SK-N-MC (cell line): ENCODE data around the gene LDOC1.
"Not testable (repeated sequence)": the region's sequence is repeated elsewhere in the genome, so short reads cannot be mapped to it uniquely, and the experiment has no call there.

ENCODE experiments used
- DNase-seq: peaks from one replicate; pipeline ENCODE4 v3.0.0-alpha.2; 2011; ENCODE audit warnings: low read depth, low spot score
- H3K27ac ChIP-seq: fragments of 200-600 bp; sonication (generic); 2 replicates; pipeline ENCODE4 v1.5.1; 2016; ENCODE audit warnings: mixed run types
- H3K36me3 ChIP-seq: fragments of 200-600 bp; sonication (generic); 2 replicates; pipeline ENCODE4 v1.6.1; 2017; ENCODE audit warnings: antibody characterized with exemption, low read length, mixed read lengths; ENCODE audit not compliant: insufficient read depth
- H3K4me3 ChIP-seq: fragments of 200-600 bp; sonication (generic); 2 replicates; pipeline ENCODE4 v1.5.1; 2016
- H3K9ac ChIP-seq: fragments of 200-600 bp; sonication (generic); 2 replicates; pipeline ENCODE4 v1.8.0; 2017; ENCODE audit warnings: mixed run types, mixed read lengths; ENCODE audit not compliant: insufficient read length
- H3K9me3 ChIP-seq: fragments of 200-600 bp; sonication (generic); 2 replicates; pipeline ENCODE4 v1.6.1; 2017; ENCODE audit warnings: low read depth, mild to moderate bottlenecking, antibody characterized with exemption, low read length, moderate library complexity, mixed read lengths
- EZH2 ChIP-seq: fragments of 200-600 bp; sonication (generic); IDR thresholded peaks from one replicate; pipeline ENCODE4 v1.6.1; 2017; ENCODE audit warnings: antibody characterized with exemption
- FOXP2 ChIP-seq: optimal IDR thresholded peaks from 2 replicates; pipeline ENCODE3; 2011; ENCODE audit warnings: mild to moderate bottlenecking, moderate library complexity; ENCODE audit not compliant: insufficient read depth; ENCODE audit errors: extremely low read length, control extremely low read depth
- POLR2AphosphoS5 ChIP-seq: IDR thresholded peaks from 2 replicates; pipeline ENCODE4 v1.6.1; 2012; ENCODE audit warnings: mild to moderate bottlenecking, low read depth, low read length, borderline replicate concordance

LDOC1 gene

DNA sequence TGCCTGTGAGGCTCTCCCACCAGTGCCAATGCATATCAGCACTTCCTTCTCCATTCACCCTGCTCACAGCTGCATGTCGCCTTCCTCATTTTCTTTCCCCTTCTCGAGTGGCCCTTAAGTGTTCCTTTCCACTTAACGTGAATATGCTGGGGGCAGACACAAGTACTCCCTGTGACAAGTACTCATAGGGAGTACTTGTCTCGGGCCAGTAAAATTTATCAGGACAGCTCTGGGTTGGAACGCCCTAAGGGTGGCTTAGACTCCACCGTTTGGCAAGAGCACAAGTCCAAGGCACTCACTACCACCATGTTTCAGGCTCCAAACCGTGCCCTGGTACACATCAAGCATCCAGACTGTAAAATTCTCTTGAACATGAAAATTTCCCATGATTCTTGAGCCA lies 3.9 kb upstream of the LDOC1 start:
- Histone ChIP-seq H3K36me3 (no peaks in the 10 kb centered on the region), H3K27ac (no peak overlapping the region), H3K4me3 (no peak overlapping the region), H3K9ac (no peak overlapping the region), H3K9me3 (no peaks in the 10 kb centered on the region)
- DNase-seq, result no peak
- TF ChIP-seq FOXP2 (no peak), EZH2 (no peak), POLR2AphosphoS5 (no peak)

DNA sequence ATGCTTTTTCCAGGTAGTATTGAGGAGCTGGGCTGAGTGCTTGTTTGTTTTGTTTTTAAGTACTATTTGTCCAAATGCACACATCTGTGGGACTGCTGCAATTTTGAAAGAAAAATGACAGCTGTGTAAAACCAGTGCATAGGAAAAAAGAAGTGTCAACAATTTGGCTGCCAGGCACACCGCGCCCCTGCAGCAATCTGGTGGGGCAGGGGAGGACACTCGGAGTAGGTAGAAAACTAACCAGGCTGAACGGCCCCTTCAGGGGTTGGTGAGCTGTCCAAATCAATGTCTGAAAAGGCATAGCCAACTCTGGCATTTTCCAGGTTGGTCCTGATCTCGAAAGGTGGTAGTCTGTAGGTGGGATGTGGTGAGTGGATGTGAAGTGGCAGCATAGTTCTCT lies 1.1 kb downstream of the LDOC1 start:
- H3K4me3 ChIP-seq, result no peak overlapping the region
- no peaks in the 10 kb centered on the region for H3K9me3 ChIP-seq
- H3K9ac ChIP-seq, result no peak overlapping the region
- DNase-seq, result no peak
- no peak overlapping the region for H3K27ac ChIP-seq
- H3K36me3 ChIP-seq, result no peaks in the 10 kb centered on the region
- TF ChIP-seq EZH2, result no peak
- TF ChIP-seq FOXP2, result no peak
- TF ChIP-seq POLR2AphosphoS5, result no peak

DNA sequence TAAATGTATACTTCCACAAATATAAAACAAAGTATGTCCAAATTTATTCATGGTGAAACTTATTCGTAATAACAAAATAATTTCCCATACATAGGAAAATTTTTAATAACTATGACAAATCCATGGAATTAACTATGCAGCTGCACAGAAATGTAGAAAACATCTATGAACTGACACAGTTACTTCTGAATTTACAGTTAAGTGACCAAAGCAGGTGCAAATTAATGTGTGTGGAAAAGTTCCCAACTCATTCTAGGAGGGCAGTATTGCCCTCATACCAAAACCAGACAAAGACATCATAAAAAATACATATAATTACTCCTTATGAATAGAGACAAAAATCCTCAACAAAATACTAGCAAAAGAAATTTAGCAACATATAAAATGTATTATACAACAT lies 12.5 kb downstream of the LDOC1 start:
- Histone ChIP-seq H3K36me3 (no peaks in the 10 kb centered on the region), H3K27ac (no peak overlapping the region), H3K9ac (no peak overlapping the region), H3K9me3 (no peaks in the 10 kb centered on the region), H3K4me3 (no peak overlapping the region)
- no peak for DNase-seq
- TF ChIP-seq POLR2AphosphoS5, result no peak
- no peak for TF ChIP-seq EZH2
- no peak for TF ChIP-seq FOXP2

DNA sequence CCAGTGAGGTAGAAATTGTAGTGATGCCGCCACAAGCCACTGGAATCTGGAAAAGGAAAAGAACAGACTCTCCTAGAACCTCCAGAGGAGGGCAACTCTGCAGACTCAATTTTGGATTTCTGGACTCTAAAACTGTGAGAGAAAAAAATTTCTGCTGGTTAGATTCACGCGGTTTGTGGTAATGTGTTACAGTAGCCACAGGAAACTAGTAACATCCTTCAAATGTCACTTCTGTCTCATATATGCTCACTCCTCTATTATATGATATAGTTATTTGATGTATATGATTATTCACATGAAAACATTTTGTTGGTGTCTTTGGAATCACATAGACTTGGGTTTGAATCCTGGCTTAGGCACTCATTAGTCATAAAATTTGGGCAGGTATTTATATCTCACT lies 18.8 kb downstream of the LDOC1 start:
- no peak overlapping the region for H3K9ac ChIP-seq
- H3K4me3 ChIP-seq, result no peak overlapping the region
- no peaks in the 10 kb centered on the region for H3K36me3 ChIP-seq
- no peak for DNase-seq
- no peaks in the 10 kb centered on the region for H3K9me3 ChIP-seq
- TF ChIP-seq FOXP2, result no peak
- no peak for TF ChIP-seq EZH2
- TF ChIP-seq POLR2AphosphoS5, result no peak
- no peak overlapping the region for H3K27ac ChIP-seq

DNA sequence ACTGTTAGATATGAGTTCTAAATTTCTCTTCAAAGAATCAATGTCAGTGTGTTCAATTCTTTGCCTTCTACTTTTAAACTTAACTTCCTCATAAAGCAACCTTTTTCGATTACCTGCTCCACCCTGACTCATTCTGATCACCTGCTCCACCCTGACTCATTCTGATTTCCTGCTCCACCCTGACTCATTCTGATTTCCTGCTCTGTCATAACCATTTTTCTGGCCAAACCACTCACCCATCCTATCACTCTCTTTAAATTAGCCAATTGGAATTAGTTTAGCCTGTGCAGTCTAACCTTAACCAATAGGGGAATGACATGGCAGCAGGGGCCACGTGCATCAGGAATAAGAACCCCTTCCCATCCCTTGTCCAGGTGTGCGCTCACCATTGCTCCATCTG lies 21.7 kb downstream of the LDOC1 start:
- not testable (repeated sequence) for H3K27ac ChIP-seq, H3K4me3 ChIP-seq, DNase-seq, H3K9me3 ChIP-seq, H3K36me3 ChIP-seq, H3K9ac ChIP-seq

DNA sequence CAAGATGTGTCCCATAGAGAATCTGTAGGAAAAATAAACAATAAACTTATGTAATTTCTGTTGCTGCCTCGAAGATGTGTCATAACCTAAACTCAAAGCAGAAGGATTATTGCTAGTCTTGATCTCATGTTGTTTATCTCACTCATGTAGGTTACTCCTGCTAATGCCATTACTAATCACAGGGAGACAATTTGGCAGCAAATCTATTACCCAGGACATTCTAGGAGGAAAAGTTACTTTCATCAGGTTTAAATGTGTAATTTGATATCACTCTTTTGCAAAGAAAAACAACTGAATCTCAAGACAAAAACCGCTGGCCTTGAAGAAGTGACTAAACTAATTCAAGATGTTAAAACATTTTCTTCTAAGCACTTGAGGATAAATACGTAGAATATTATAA lies 34.0 kb downstream of the LDOC1 start:
- Histone ChIP-seq H3K9ac (no peak overlapping the region), H3K27ac (no peak overlapping the region), H3K36me3 (no peaks in the 10 kb centered on the region), H3K4me3 (no peak overlapping the region), H3K9me3 (no peaks in the 10 kb centered on the region)
- no peak for DNase-seq
- TF ChIP-seq EZH2 (no peak), FOXP2 (no peak), POLR2AphosphoS5 (no peak)

DNA sequence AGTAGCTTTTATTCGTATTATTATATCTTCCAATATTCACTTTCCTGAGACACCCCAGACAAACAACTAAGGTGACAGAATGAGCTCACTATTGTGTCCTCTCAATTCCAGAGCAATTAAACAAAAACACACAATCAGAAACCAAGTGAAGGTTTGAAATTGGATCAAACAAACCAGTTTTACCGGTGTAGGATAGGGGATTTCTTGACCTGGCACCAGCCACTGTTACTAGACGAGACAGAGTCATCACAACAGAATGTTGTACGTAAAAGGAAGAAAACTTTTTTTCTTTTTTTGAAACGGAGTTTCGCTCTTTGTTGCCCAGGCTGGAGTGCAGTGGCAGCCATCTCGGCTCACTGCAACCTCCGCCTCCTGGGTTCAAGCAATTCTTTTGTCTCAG lies 43.7 kb downstream of the LDOC1 start:
- Histone ChIP-seq H3K36me3 (no peaks in the 10 kb centered on the region), H3K9me3 (no peaks in the 10 kb centered on the region), H3K9ac (no peak overlapping the region), H3K4me3 (no peak overlapping the region), H3K27ac (no peak overlapping the region)
- TF ChIP-seq FOXP2, result no peak
- no peak for TF ChIP-seq POLR2AphosphoS5
- TF ChIP-seq EZH2, result no peak
- no peak for DNase-seq

DNA sequence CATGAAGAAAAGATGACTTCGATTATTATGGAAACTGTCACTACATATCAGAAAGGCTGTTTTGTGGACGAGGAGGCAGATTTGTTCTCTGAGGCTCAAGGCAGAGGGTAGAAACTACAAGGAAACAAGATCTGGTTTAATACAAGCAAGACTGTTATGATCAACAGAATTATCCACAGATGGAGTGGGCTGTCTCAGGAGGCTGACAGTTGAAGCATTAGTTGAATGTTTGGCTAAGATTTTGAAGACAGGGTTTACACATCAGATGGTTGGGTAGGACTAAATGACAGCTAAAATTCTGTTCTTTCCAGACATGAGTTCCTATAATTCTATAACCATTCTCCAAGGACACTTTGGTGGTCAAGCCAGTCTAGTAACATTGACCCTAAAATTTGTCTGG lies 49.8 kb downstream of the LDOC1 start:
- no peak overlapping the region for H3K4me3 ChIP-seq
- no peaks in the 10 kb centered on the region for H3K9me3 ChIP-seq
- no peak for DNase-seq
- H3K27ac ChIP-seq, result no peak overlapping the region
- no peak overlapping the region for H3K9ac ChIP-seq
- TF ChIP-seq FOXP2, result no peak
- TF ChIP-seq EZH2, result no peak
- no peak for TF ChIP-seq POLR2AphosphoS5
- no peaks in the 10 kb centered on the region for H3K36me3 ChIP-seq
